HG03060 (cell line): ENCODE measurements around the gene ITPKC.

ENCODE experiments used
- ATAC-seq: cut with Tn5 transposase; IDR thresholded peaks from one replicate; pipeline ENCODE4 v1.9.1; 2021; ENCODE audit warnings: low read depth, moderate number of reproducible peaks; ENCODE audit not compliant: unreplicated experiment

Gene ITPKC

DNA sequence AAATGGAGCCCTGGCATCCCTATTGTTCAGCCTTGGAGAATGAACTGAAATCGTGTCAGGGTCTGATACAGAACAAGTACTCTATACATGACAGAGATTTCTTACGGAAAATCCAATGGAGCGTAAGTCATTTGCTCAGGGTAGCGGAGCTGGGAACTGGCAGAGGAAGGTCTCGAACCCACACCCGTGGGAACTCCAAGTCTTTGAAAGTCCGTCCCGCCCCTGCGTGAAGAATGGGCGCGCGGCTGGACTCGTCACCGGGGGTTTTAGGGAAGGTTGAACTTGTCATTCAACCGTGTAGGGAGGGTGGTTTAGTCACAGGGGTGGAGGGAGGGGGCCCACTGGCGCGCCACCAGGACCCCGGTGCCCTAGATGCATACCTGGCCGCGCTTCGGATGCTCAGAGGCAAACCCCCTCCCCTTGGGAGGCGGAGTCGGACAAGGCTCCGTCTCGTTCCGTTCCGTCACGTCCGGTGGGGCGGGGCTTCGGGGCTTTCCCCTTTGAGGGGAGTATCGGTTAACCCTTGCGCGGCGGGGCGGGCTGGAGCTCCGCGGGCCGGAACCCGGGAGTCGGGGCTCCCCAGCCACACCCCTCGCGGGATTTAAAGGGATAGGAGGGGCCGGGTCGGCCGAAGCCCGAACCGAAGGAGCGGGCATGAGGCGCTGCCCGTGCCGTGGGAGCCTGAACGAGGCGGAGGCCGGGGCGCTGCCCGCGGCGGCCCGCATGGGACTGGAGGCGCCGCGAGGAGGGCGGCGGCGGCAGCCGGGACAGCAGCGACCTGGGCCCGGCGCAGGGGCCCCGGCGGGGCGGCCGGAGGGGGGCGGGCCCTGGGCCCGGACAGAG is at the start of gene ITPKC, which contains the start of gene COQ8B:
Gene ITPKC (plus strand): TSS at position 631 of the 843 bp plus-strand sequence. CDS start 24 bp downstream, at position 655.
Gene COQ8B (minus strand): TSS at position 405 of the 843 bp plus-strand sequence. CDS start 2,254 bp downstream, outside the sequence.
- ATAC-seq: peak; percentile 54

DNA sequence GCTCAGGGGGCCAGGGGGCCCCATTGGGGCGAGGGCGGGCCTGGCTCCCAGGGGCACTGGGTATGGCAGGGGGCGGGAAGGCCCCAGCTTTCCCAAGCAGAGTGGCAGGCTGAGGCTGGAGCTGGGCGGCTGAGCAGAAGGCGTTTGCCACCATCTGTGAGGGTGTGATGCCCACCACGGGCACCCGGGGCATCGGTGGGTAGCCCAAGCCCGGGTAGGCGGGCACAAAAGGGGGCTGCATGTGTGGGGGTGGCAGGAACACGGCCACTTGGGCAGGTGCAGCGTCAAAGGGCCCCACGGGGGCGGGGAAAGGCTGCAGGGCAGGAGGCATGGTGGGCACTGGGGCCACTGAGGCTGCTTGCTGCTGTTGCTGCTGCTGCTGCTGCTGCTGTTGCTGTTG is 49.3 kb upstream of the ITPKC start:
- no peak for ATAC-seq

DNA sequence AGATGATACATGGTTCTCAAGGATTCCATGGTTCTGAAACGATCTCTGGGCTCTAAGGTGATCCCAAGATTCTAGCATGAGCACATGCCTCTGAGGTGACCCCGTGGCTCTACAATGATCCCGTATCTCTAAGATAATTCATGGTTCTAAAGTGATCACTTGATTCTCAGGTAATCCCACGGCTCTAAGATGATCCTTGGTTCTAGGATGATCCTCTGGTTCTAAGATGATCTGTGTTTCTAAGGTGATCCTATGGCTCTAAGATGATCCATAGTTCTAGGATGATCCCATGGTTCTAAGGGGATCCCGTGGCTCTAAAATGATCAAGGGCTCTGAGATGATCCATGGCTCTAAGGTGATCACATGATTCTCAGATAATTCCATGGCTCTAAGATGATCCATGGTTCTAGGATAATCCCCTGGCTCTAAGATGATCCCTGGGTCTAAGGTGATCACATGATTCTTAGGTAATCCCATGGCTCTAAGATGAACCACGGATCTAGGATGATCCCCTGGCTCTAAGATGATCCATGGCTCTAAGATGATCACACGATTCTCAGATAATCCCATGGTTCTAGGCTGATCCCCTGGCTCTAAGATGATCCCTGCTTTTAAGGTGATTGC is 47.8 kb upstream of the ITPKC start:
- ATAC-seq: no peak

GRCh38 chr19:40671404-40671803 is 45.5 kb upstream of the ITPKC start:
- ATAC-seq: no peak

- ATAC-seq: no peak
Observed at GRCh38 chr19:40672038-40672437, 44.9 kb upstream of the ITPKC start.

DNA sequence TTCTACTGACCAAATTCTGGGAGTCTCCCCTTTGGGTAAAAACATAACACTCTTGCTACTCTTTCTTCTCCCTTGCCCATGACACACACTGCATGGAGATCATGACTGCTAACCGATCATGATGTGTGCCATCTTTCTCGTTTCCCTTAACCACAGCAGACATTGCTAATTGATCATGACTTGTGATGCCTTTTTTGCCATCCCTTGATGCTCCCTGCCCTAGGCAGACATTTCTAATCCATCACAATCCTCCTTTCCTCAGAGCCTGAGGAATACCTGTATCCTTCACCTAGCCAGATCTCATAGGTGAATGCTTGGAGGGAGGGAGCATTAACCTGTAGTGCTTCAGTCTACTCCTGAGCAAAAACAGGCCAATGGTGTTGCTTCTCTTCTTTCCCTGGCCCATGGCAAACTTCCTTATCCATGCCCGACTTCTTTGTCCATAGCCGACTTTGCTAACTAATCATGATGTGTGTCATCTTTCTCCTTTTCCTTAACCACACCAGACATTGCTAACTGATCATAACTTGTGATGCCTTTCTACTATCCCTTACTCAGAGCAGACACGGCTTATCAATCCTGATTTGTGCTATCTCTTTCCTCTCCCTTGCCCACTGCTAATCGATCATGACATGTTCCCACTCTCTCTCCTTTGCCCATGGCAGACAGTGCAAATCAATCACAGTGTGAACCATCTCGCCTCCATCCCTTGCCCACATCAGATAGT is 44.2 kb upstream of the ITPKC start:
- no peak for ATAC-seq

DNA sequence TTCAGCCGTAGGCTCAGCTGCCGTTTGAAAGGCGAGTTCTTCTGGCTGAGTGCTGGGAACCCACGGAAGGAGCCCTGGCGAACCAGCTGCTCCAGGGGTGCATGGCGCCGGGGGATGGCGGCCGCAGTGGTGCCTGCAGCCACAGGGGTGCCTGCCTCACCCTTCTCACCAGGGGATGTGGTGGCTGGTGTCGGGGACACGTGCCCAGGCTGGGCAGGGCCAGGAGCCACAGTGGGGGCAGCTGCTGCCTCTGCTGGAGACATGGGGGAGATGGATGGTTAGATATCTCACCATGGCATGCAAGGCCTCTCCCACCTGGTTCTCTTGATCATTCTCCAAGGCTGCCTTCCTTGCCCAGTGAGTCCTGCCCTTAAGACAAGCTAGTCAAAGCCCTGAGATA is 43.5 kb upstream of the ITPKC start:
- no peak for ATAC-seq

DNA sequence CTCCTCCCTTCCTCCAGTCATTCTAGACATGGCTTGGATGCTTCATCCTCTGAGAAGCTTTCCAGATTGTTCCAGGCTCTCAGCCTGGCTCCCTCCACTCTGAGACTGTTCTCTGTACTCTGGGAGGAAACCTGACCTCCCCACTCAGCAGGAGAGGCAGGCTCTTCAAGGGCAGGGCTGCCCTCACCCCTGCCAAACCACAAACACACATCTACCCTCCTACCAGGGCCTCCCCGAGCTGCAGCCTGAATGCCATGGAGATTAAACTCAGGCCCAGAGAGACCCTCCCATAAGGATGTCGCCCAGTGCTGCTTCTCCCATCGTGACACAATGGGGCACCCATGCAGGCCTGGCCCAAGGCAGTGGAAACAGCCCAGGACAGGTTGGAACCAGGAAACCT is 42.6 kb upstream of the ITPKC start:
- no peak for ATAC-seq

DNA sequence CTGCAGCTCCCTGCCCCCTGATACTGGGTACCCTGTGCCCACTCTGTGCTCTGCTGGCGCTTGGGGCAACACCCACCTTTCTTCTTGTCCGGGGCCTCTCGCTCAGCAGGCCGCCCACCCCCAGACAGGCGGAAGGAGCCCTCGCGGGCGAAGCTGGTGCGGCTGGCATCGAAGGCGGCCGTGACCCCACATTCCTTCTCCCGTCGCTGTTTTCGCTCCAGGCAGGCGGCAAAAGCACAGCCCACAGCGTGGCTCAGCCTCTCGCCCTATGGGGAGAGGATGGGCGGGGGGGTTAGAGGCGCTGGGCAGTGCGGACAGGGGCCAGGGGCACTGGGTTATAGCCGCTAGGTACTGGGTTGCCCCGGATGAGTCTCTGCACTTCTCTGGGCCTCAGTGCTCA is 39.8 kb upstream of the ITPKC start:
- no peak for ATAC-seq

- no peak for ATAC-seq
Observed at GRCh38 chr19:40681039-40681438, 35.9 kb upstream of the ITPKC start.

DNA sequence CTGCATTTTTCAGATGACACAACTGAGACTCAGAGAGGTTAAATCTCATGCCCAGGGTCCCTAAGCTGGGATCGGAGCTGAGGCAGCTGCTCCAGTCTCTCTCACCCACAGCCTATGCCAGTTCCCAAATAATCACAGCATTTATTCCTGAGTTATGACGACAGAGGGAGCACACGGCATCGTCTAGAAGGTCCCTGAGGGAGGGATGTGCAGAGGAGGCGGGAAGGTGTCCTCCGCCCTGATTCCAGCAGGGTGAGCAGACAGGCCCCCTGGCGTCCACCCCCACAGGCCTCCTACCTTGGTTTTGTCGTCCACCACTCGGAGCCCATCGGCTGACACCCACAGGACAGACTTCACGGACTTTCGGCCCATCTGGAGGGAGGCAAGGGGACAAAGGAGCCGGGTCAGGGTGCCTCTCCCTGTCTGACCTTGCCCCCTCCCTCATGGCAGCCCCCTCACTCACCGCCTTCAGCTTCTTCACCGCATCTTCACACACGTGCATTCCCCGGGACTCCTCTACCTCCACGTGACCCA is 34.4 kb upstream of the ITPKC start:
- ATAC-seq: no peak

GRCh38 chr19:40683437-40683836 is 33.5 kb upstream of the ITPKC start:
- no peak for ATAC-seq

DNA sequence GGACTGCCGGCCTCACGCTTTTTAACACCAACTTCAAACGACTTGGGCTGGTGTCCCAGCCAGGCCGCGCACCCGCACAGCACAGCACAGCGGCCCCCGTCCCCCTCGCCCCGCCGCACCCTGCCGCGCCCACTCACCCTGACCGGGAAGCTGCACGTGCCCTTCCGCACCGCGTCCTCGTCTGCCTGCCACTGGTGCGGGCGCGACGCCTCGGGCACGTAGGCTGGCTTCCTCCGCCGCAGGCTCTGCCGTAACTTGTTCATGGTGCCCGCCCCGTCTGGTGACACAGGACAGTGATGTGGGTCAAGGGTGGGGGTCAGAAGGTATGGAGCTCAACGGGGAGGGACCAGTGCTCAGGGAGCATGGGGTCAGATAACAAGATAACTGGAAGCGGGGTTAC is 32.6 kb upstream of the ITPKC start:
- no peak for ATAC-seq

DNA sequence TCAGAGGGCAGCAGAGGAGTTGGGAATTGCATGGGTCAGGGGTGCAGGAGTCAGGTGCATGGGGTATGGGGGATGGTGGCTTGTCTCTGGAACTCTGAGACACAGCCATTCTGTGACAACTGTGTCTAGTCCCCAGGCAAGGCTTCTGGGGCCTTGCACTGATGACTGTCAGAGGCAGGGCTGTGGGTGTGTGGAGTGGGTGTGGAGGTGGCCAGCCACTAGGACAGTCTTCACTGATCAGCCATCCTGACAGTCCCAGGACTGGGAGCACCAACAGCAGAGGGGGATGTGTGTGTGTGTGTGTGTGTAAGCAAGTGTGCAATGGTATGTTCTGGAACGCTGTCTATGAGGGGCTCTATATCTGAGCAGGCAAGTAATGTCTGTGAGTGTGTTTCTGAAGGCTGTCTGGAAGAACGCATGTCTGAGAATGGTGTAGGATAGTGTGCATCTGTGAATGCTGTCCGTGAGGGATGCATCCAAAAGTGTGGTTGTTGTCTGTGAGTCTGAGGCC is 31.8 kb upstream of the ITPKC start:
- ATAC-seq: no peak

- no peak for ATAC-seq
Observed at GRCh38 chr19:40685563-40685962, 31.3 kb upstream of the ITPKC start.

- ATAC-seq: no peak
Observed at GRCh38 chr19:40686882-40687524, 29.9 kb upstream of the ITPKC start.

- ATAC-seq: no peak
Observed at GRCh38 chr19:40687525-40688016, 29.3 kb upstream of the ITPKC start.

GRCh38 chr19:40688309-40688708 is 28.6 kb upstream of the ITPKC start:
- no peak for ATAC-seq

DNA sequence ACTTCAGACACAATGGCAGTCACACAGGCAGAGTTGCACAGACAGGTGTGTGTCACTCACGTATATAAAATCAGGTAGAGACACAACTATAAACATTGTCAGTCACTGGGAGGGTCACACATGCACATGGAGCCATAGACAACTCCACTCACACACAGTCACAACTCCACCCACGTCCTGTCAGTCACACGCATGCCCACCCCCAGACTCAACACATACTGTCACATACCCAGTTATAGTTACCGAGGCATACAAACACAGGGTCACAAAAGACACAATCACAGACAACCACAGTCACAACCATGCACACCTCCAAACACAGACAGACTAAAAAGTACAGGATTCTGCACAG is 27.9 kb upstream of the ITPKC start:
- no peak for ATAC-seq

DNA sequence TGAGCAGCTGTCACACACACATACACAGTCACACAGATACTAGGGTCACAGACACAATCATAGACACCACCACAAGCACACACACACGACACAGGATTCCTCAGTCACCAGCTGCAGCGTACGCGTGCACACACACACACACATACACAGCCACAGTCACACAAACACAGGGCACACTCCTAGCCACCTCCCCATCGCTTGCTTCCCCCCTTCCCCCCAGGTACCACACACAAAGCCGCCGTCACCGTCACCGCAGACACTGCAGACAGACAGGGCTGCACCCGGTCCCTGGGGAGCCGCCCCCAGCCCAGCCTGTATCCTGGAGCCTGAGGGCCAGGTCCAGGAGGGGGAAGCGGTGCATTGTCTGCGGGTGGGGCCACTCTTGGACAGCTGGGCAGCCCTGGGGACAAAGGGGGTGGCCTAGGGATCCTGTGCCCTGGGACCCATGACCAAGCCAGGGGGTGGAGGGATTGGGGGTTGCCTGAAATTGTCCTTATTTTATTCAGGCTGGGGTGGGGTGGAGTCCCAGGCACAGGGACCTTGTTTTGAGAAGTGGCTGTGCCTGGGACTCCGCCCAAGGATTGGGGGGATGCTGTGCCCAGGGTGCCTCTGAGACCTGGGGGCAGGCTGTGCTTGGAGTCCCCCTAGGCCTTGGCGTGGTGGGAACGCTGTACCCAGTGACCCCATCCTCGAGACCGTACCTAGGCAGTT is 27.4 kb upstream of the ITPKC start:
- no peak for ATAC-seq
